Measurements from ENCODE around the gene PRKCH.

PRKCH gene

GRCh38 chr14:61282746-61283145 lies 38.6 kb upstream of the PRKCH start:
- TF ChIP-seq FOXP2 (optimal IDR thresholded peaks at IDR 0.05; ENCODE audit: control extremely low read depth, extremely low read length, insufficient read depth): no peak
- no peak for TF ChIP-seq POLR2AphosphoS5 (IDR thresholded peaks at IDR 0.05; ENCODE audit: borderline replicate concordance, low read depth, low read length)
- TF ChIP-seq EZH2 (IDR thresholded peaks at IDR 0.05): no peak
- Histone ChIP-seq H3K9me3 (ENCODE audit: low read depth, low read length) (no peaks in the 10 kb centered on the region), H3K4me3 (no peak overlapping the region), H3K9ac (ENCODE audit: insufficient read length) (no peak overlapping the region), H3K27ac (no peak overlapping the region), H3K36me3 (ENCODE audit: insufficient read depth, low read length) (no peaks in the 10 kb centered on the region)
- DNase-seq (ENCODE audit: low read depth, low spot score): no peak

- DNase-seq (ENCODE audit: low read depth, low spot score): no peak
- H3K27ac ChIP-seq: no peak overlapping the region
- no peak overlapping the region for H3K9ac ChIP-seq (ENCODE audit: insufficient read length)
- no peak for TF ChIP-seq EZH2 (IDR thresholded peaks at IDR 0.05)
- TF ChIP-seq POLR2AphosphoS5 (IDR thresholded peaks at IDR 0.05; ENCODE audit: borderline replicate concordance, low read depth, low read length): no peak
- no peak for TF ChIP-seq FOXP2 (optimal IDR thresholded peaks at IDR 0.05; ENCODE audit: control extremely low read depth, extremely low read length, insufficient read depth)
- no peaks in the 10 kb centered on the region for H3K9me3 ChIP-seq (ENCODE audit: low read depth, low read length)
- no peaks in the 10 kb centered on the region for H3K36me3 ChIP-seq (ENCODE audit: insufficient read depth, low read length)
- no peak overlapping the region for H3K4me3 ChIP-seq
Measured at GRCh38 chr14:61284001-61284400, 37.4 kb upstream of the PRKCH start.

- Histone ChIP-seq H3K9me3 (ENCODE audit: low read depth, low read length) (no peaks in the 10 kb centered on the region), H3K9ac (ENCODE audit: insufficient read length) (no peak overlapping the region), H3K27ac (no peak overlapping the region), H3K36me3 (ENCODE audit: insufficient read depth, low read length) (no peaks in the 10 kb centered on the region), H3K4me3 (no peak overlapping the region)
- no peak for DNase-seq (ENCODE audit: low read depth, low spot score)
- TF ChIP-seq POLR2AphosphoS5 (IDR thresholded peaks at IDR 0.05; ENCODE audit: borderline replicate concordance, low read depth, low read length): no peak
- no peak for TF ChIP-seq FOXP2 (optimal IDR thresholded peaks at IDR 0.05; ENCODE audit: control extremely low read depth, extremely low read length, insufficient read depth)
- TF ChIP-seq EZH2 (IDR thresholded peaks at IDR 0.05): no peak
Measured at GRCh38 chr14:61285364-61285763, 36.0 kb upstream of the PRKCH start.

GRCh38 chr14:61287196-61287595 lies 34.2 kb upstream of the PRKCH start:
- no peak for DNase-seq (ENCODE audit: low read depth, low spot score)
- Histone ChIP-seq H3K9me3 (ENCODE audit: low read depth, low read length) (no peaks in the 10 kb centered on the region), H3K27ac (no peak overlapping the region), H3K9ac (ENCODE audit: insufficient read length) (no peak overlapping the region), H3K4me3 (no peak overlapping the region), H3K36me3 (ENCODE audit: insufficient read depth, low read length) (no peaks in the 10 kb centered on the region)
- TF ChIP-seq POLR2AphosphoS5 (IDR thresholded peaks at IDR 0.05; ENCODE audit: borderline replicate concordance, low read depth, low read length): no peak
- no peak for TF ChIP-seq FOXP2 (optimal IDR thresholded peaks at IDR 0.05; ENCODE audit: control extremely low read depth, extremely low read length, insufficient read depth)
- no peak for TF ChIP-seq EZH2 (IDR thresholded peaks at IDR 0.05)

GRCh38 chr14:61288228-61288627 lies 33.2 kb upstream of the PRKCH start:
- Histone ChIP-seq H3K36me3 (ENCODE audit: insufficient read depth, low read length) (no peaks in the 10 kb centered on the region), H3K9ac (ENCODE audit: insufficient read length) (no peak overlapping the region), H3K4me3 (no peak overlapping the region), H3K9me3 (ENCODE audit: low read depth, low read length) (no peaks in the 10 kb centered on the region), H3K27ac (no peak overlapping the region)
- TF ChIP-seq FOXP2 (optimal IDR thresholded peaks at IDR 0.05; ENCODE audit: control extremely low read depth, extremely low read length, insufficient read depth) (no peak), EZH2 (IDR thresholded peaks at IDR 0.05) (no peak), POLR2AphosphoS5 (IDR thresholded peaks at IDR 0.05; ENCODE audit: borderline replicate concordance, low read depth, low read length) (no peak)
- no peak for DNase-seq (ENCODE audit: low read depth, low spot score)

- no peak for DNase-seq (ENCODE audit: low read depth, low spot score)
- H3K9me3 ChIP-seq (ENCODE audit: low read depth, low read length): no peaks in the 10 kb centered on the region
- H3K9ac ChIP-seq (ENCODE audit: insufficient read length): no peak overlapping the region
- H3K4me3 ChIP-seq: no peak overlapping the region
- TF ChIP-seq EZH2 (IDR thresholded peaks at IDR 0.05): no peak
- TF ChIP-seq FOXP2 (optimal IDR thresholded peaks at IDR 0.05; ENCODE audit: control extremely low read depth, extremely low read length, insufficient read depth): no peak
- TF ChIP-seq POLR2AphosphoS5 (IDR thresholded peaks at IDR 0.05; ENCODE audit: borderline replicate concordance, low read depth, low read length): no peak
- H3K27ac ChIP-seq: no peak overlapping the region
- H3K36me3 ChIP-seq (ENCODE audit: insufficient read depth, low read length): no peaks in the 10 kb centered on the region
Measured at GRCh38 chr14:61288720-61289119, 32.7 kb upstream of the PRKCH start.

- Histone ChIP-seq H3K27ac (no peak overlapping the region), H3K9ac (ENCODE audit: insufficient read length) (no peak overlapping the region), H3K36me3 (ENCODE audit: insufficient read depth, low read length) (no peaks in the 10 kb centered on the region), H3K9me3 (ENCODE audit: low read depth, low read length) (no peaks in the 10 kb centered on the region), H3K4me3 (no peak overlapping the region)
- DNase-seq (ENCODE audit: low read depth, low spot score): no peak
- TF ChIP-seq FOXP2 (optimal IDR thresholded peaks at IDR 0.05; ENCODE audit: control extremely low read depth, extremely low read length, insufficient read depth): no peak
- no peak for TF ChIP-seq POLR2AphosphoS5 (IDR thresholded peaks at IDR 0.05; ENCODE audit: borderline replicate concordance, low read depth, low read length)
- TF ChIP-seq EZH2 (IDR thresholded peaks at IDR 0.05): no peak
Measured at GRCh38 chr14:61290701-61291100, 30.7 kb upstream of the PRKCH start.

- Histone ChIP-seq H3K36me3 (ENCODE audit: insufficient read depth, low read length) (no peaks in the 10 kb centered on the region), H3K4me3 (no peak overlapping the region), H3K9ac (ENCODE audit: insufficient read length) (no peak overlapping the region), H3K9me3 (ENCODE audit: low read depth, low read length) (no peaks in the 10 kb centered on the region), H3K27ac (no peak overlapping the region)
- TF ChIP-seq EZH2 (IDR thresholded peaks at IDR 0.05) (no peak), FOXP2 (optimal IDR thresholded peaks at IDR 0.05; ENCODE audit: control extremely low read depth, extremely low read length, insufficient read depth) (no peak), POLR2AphosphoS5 (IDR thresholded peaks at IDR 0.05; ENCODE audit: borderline replicate concordance, low read depth, low read length) (no peak)
- DNase-seq (ENCODE audit: low read depth, low spot score): no peak
Measured at GRCh38 chr14:61296151-61296550, 25.2 kb upstream of the PRKCH start.

Measured in SK-N-MC (cell line).